Coronary artery (tissue), 2 donors: ENCODE results near the gene AMZ1.

Experiments
- DNase-seq: peaks from one replicate; pipeline ENCODE4 v3.0.0-alpha.2; 2017; ENCODE audit warnings: low spot score
- H3K27ac ChIP-seq, 2 donors: fragments of 200-600 bp; sonication (generic); one replicate each; pipeline ENCODE4 v1.5.1; 2016 to 2019
- H3K4me3 ChIP-seq: fragments of 200-600 bp; sonication (generic); 2 replicates; pipeline ENCODE4 v1.5.1; 2016; ENCODE audit warnings: mild to moderate bottlenecking, moderate library complexity
- TF ChIP-seq, protein P1 (sequence below): fragments of 200-600 bp; sonication (generic); IDR thresholded peaks from one replicate; pipeline ENCODE4 v1.5.1; 2019; ENCODE audit warnings: antibody characterized with exemption

The AMZ1 gene

DNA sequence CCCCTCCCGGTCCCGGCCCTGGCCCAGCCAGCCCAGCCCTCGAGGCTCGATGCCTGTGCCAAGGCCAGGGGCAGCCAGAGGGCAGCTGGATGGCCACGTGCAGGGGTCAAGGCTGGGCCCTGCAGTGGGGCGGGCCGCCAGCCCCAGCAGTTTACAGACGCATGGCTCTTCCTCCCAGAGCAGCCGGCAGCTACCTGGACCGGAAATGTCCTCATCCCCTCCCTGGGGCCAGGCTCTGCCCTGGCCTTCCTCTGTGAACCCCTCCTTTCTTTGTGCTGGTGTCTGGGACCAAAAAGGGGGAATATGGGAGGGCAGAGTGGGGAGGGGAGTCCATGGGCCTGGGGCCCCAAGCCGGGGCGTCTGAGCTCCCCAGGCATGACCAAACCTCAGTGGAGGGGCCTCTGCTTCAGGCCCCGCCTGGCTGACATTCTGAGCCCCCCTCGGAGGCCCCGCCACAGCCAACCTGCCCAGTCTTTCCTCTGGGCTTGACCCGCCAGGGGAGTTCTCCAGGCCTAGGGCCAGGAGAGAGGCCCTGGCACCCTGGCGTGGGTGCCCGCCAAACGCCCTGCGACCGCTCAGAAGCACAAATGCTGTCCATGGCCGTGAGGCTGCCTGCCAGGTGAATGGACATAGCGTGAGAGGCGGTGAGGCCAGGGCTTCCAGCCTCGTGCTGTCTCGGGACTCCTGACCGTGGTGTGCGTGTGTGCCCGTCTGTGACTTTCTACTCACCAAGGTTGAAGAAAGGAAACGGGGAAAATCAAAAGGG is 24.7 kb upstream of the AMZ1 start:
- TF ChIP-seq, protein P1, sequence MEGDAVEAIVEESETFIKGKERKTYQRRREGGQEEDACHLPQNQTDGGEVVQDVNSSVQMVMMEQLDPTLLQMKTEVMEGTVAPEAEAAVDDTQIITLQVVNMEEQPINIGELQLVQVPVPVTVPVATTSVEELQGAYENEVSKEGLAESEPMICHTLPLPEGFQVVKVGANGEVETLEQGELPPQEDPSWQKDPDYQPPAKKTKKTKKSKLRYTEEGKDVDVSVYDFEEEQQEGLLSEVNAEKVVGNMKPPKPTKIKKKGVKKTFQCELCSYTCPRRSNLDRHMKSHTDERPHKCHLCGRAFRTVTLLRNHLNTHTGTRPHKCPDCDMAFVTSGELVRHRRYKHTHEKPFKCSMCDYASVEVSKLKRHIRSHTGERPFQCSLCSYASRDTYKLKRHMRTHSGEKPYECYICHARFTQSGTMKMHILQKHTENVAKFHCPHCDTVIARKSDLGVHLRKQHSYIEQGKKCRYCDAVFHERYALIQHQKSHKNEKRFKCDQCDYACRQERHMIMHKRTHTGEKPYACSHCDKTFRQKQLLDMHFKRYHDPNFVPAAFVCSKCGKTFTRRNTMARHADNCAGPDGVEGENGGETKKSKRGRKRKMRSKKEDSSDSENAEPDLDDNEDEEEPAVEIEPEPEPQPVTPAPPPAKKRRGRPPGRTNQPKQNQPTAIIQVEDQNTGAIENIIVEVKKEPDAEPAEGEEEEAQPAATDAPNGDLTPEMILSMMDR, result no peak
- H3K4me3 ChIP-seq, result no peak overlapping the region
- no peak overlapping the region for H3K27ac ChIP-seq
- DNase-seq, result no peak

DNA sequence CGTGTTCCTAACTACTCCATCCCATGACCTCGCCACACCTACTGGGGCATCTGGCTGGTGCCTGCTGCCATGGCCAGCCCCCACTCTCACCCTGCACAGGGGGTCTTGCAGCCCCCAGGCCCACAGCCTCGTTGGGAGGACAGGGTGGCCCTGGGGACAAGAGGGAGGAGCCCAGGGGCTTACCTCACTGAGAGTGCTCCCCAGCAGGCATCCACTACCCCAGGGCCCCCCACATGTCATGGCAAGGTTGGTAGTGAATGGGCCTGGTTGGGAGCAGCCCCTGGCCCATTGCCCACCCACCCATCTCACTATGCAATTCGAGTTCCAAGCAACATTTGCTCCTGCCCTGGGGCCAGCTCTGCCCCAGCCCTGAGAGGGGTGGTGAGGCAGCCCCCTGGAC is 24.0 kb upstream of the AMZ1 start:
- Histone ChIP-seq H3K4me3 (no peak overlapping the region), H3K27ac (no peak overlapping the region)
- no peak for DNase-seq
- TF ChIP-seq, protein P1, result no peak

DNA sequence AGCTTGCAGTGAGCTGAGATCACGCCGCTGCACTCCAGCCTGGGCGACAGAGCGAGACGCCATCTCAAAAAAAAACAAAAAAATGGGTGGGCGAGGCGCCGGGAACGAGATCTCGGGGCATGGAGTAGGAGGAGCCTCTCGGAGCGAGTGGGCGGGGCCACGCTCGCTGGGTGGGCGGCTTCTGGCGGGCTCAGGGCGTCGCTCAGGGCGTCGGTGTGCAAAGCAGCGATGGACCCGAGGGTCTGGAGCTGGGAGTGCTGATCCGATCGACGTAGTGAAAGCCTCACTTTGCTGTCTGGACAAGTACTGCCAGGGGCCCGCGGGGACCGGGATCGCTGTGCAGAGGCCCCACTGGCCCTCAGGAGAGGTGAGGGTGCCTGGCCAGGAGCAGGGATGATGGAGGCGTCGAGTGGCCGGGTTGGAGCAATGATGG is 22.6 kb upstream of the AMZ1 start:
- H3K4me3 ChIP-seq, result no peak overlapping the region
- no peak overlapping the region for H3K27ac ChIP-seq
- no peak for DNase-seq
- TF ChIP-seq, protein P1, result no peak

DNA sequence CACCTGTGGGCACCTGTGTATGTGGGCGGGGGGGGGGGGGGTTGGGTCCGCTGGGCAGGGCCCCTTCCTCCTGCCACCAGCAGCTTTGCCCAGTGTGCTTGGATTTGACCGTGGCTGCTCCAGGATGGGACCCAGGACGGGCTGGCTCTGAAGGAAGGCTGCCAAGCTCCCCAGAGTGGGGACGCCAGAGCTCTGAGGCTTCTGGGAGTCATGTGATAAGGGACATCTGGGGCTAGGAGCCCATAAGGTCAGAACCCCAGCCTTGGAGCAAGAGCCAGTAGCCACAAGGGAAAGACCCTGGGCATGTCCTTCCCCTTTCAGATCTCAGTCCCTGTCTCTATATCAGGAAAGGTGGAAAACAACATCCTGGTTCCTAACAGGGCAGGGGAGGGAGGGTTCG is 21.8 kb upstream of the AMZ1 start:
- TF ChIP-seq, protein P1, result no peak
- no peak overlapping the region for H3K27ac ChIP-seq
- DNase-seq, result no peak
- no peak overlapping the region for H3K4me3 ChIP-seq

DNA sequence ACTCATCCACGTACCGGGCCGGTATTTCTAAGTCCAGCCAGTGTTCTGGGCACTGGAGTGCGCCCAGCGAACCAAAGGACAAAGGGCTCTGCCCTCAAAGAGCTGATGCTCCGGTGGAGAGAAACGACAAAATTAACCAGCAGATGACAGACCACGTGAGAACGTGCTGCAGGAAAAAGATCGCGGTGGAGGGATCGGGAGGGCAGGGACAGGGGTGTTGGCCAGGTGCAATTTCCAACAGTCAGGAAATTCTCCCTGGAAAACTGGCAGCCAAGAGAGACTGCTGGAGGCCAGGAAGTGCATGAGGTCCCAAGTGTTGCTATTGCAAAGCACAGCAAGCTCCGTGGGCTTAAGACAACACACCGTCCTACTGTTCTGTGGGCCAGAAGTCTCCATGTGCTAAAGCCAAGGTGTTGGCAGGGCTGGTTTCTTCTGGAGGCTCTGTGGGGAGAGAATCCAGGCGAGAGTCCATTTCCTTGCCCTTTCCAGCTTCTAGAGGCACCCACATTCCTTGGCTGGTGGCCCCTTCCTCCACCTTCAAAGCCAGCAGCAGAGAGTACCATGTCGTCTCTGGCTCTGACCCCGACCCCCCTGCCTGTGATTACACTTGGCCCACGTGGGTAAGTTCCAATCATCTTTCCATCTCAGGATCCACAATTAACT is 21.3 kb upstream of the AMZ1 start:
- no peak overlapping the region for H3K4me3 ChIP-seq
- TF ChIP-seq, protein P1, result no peak
- H3K27ac ChIP-seq, result no peak overlapping the region
- DNase-seq, result no peak

DNA sequence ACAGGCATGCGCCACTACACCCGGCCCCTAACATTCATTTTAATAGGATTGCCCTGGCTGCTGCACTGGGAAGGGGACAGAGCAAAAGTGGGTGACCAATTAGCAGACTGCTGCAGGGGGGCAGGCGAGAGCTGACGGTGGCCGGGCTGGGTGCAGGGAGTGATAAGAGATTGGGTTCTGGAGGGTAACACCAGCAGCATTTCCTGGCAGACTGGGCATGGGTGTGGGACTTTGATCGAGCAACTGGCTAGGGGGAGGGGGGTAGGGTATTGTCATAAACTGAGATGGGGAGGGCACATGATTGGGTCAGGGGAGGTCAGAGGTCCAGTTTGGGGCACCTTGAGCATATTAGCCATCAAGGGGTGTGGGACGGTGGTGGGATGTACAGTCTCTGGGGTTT is 20.2 kb upstream of the AMZ1 start:
- DNase-seq, result no peak
- TF ChIP-seq, protein P1, result no peak
- no peak overlapping the region for H3K4me3 ChIP-seq
- no peak overlapping the region for H3K27ac ChIP-seq

DNA sequence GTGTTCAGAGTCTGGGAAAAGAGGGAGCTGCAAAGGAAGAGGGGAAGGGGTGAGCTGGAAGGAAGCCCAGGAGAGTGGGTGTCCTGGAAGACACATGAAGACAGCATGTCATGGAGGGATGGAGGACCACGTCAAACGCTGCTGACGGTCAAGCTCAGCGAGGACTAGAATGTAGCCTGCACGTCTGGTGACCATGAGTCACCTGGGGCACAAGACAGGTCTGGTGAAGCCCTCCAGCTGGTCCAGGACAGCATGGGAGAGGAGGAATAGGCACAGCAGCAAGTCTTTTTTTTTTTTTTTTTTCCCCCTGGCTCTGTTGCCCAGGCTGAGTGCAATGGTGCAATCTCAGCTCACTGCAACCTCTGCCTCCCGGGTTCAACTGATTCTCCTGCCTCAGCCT is 19.6 kb upstream of the AMZ1 start:
- TF ChIP-seq, protein P1, result no peak
- Histone ChIP-seq H3K4me3 (no peak overlapping the region), H3K27ac (no peak overlapping the region)
- no peak for DNase-seq
